ENCODE measurements around the gene ANKRD11.
"Not testable (repeated sequence)": the region's sequence is repeated elsewhere in the genome, so short reads cannot be mapped to it uniquely, and the experiment has no call there.

Gene ANKRD11

DNA sequence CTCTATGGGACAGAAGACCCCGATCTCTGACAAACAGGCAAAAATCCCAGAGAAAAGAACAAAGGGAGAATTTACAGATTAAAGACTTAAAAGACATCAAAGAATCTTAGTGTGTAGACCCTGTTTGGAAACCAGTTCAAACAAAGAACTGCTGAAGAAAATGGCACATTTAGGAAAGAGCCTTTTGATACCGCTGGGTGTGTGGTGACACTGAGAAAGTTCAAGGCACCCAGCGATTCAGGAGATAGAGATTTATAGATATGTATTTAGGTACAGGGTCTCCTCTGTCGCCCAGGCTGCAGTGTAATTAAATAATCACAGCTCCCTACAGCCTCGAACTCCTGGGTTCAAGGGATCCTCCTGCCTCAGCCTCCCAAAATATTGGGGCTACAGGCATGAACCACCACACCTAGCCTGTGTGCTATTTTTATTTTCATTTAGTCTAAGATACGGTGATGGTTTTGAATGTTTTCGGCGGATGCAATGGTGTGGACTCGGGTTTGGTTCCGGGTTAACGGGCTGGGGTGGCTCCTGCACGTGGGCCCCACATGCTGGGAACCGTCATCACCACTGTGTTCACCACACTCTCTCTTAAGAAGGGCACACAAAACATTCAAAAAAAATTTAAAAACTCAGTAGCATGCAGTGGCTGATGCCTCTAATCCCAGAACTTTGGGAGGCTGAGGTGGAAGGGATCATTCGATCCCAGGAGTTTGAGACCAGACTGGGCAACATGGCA lies 158.8 kb downstream of the ANKRD11 start:
- DNase-seq (ENCODE audit: low read depth in 2 of 2): peak in 1 of 2 donors; percentile 41

DNA sequence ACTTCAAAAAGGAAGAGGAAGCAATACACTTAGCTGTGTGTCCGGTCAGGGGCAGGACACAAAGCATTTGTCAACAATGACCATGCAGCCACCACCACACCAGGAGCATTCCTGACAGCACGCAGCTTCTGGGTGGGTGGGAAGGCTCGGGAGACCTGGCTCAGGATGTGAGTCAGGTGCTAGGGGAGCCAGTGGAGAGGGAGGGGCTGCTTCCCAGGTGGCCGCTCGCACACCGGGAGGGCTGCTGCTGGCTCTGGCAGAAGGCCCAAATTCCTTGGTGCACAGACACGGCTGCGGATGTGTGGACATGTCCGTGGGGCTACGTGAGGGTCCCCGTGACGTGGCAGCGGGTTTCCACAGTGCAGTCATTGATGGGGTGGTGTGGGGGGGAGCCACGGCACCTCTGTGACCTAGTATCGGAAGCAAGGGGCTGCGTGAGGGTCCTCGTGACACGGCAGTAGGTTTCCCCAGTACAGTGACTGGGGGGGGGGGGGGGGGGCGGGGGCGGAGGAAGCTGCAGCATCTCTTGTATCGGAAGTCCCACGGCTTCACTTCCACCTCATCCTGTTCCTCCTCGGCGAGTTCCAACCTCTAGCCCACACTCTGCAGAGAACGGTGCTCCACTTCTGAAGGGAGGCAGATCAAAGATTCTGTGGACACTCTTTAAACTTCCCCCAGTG lies 160.0 kb downstream of the ANKRD11 start:
- no peak for DNase-seq (ENCODE audit: low read depth in 2 of 2)

DNA sequence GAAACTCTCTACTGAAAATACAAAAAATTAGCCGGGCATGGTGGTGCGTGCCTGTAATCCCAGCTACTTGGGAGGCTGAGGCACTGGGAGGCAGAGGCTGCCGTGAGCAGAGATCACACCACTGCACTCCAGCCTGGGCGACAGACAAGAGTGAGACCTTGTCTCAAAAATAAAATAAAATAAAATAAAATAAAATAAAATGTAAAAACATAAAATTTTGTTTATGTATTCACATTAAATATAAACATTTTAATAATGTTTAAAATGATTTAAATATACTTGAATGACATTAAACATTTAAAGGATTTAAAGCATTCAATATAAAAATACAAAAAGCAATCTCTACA lies 160.6 kb downstream of the ANKRD11 start:
- not testable (repeated sequence) for DNase-seq (ENCODE audit: low read depth in 2 of 2)

- not testable (repeated sequence) for DNase-seq (ENCODE audit: low read depth in 2 of 2)
These were observed 161.7 kb downstream of the ANKRD11 start for GRCh38 chr16:89328412-89329400.

GRCh38 chr16:89326721-89327120 lies 163.6 kb downstream of the ANKRD11 start:
- no peak for DNase-seq (ENCODE audit: low read depth in 2 of 2)

GRCh38 chr16:89325861-89326471 lies 164.4 kb downstream of the ANKRD11 start:
- no peak for DNase-seq (ENCODE audit: low read depth in 2 of 2)

- DNase-seq (ENCODE audit: low read depth in 2 of 2): peak; percentile 52 to 64
These were observed 166.0 kb downstream of the ANKRD11 start for GRCh38 chr16:89324056-89325010.

DNA sequence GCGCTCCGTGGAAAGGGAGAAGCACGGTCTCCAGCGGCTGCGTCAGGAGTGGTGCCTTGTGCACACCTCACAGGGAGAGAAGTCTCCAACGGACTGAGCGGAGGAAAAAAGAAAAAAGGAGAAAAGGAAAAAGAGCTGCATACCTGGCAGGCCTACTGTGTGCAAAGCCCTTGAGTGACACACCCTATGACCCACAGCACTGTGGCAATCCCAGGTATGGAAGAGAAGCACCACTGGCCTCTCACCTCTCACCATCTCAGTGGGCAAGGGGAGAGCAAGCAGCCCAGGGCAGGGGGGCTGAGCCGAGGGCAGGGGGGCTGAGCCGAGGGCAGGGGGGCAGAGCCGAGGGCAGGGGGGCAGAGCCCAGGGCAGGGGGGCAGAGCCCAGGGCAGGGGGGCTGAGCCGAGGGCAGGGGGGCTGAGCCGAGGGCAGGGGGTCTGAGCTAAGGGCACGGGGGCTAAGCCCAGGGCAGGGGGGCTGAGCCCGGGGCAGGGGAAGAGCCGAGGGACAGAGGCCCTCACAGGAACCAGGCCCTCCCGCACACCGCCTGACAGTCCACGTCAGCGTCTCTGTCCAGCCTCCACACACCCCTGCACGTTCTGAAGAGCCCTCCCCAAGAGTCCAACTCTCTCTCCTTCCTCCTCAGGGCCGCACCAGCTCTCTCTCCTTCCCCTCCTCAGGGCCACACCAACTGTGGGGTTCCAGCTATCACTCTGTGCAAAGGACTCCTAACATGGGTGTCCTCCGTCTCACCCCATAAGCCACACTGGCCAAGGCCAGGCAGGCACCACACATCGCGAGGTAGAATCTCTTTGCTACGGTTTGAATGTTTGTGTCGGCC lies 167.0 kb downstream of the ANKRD11 start:
- no peak for DNase-seq (ENCODE audit: low read depth in 2 of 2)

- DNase-seq (ENCODE audit: low read depth in 2 of 2): no peak
These were observed 167.8 kb downstream of the ANKRD11 start for GRCh38 chr16:89322321-89323119.

- DNase-seq (ENCODE audit: low read depth in 2 of 2): no peak
These were observed 169.4 kb downstream of the ANKRD11 start for GRCh38 chr16:89320782-89321501.

DNA sequence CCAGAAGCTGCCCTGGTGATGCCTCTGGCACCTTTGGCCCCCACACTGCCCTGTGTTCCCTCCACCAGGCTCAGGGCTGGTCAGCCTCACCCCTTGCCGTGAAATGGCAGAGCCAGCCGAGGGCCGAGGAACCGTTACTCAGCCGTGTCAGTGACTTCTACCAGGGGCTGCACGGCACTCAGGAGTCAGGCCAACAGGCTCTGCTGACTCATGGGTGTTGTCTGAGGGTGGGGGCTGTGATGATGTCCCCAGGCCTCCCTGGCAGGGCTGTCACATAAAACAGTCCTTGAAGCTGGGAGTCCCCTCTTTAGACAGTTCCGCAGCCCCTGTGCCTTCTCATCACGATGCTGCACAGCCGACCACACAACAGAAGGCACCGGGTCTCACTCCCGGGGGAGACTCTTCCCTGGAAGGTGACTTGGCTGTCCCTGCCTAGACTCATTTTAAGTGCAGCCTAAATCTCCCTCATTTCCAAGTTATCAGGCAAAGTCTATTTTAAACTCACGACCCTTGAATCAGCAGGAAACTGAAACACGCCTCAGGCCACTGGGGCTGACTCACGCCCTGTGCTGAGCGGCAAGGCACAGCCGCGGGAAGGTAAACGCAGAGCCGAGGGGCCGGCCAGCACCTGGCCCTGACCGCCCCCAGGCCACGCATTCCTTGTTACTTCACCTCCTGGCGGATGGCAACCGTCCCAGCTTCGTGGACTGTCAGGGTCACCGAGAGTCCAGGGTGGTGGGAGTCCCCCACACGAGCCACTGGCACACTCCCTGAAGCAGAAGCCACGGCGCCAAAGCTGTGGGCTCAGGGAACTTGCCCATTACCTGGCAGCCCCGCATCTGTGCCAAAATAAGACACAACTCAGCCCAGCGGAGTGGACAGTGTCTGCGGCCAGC lies 170.2 kb downstream of the ANKRD11 start:
- DNase-seq (ENCODE audit: low read depth in 2 of 2): peak in 1 of 2 donors; percentile 46

GRCh38 chr16:89319631-89319885 lies 170.8 kb downstream of the ANKRD11 start:
- no peak for DNase-seq (ENCODE audit: low read depth in 2 of 2)

- DNase-seq (ENCODE audit: low read depth in 2 of 2): no peak
These were observed 171.3 kb downstream of the ANKRD11 start for GRCh38 chr16:89318871-89319630.

DNA sequence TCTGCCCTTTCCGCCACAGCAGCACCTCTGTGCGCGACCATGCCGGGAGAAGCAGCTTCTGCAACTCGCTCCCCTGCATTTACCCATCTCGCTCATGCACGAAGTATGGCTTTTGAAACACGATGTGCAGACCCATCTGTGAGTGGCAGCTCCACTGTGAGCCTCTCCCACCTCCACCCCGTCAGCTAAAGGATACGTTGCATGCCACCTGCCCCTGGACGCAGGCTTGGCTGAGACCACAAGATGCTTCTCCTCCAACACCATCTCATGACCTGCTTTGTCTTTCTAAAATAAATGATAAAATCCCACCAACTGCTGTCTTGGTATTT lies 172.0 kb downstream of the ANKRD11 start:
- DNase-seq (ENCODE audit: low read depth in 2 of 2): no peak

DNA sequence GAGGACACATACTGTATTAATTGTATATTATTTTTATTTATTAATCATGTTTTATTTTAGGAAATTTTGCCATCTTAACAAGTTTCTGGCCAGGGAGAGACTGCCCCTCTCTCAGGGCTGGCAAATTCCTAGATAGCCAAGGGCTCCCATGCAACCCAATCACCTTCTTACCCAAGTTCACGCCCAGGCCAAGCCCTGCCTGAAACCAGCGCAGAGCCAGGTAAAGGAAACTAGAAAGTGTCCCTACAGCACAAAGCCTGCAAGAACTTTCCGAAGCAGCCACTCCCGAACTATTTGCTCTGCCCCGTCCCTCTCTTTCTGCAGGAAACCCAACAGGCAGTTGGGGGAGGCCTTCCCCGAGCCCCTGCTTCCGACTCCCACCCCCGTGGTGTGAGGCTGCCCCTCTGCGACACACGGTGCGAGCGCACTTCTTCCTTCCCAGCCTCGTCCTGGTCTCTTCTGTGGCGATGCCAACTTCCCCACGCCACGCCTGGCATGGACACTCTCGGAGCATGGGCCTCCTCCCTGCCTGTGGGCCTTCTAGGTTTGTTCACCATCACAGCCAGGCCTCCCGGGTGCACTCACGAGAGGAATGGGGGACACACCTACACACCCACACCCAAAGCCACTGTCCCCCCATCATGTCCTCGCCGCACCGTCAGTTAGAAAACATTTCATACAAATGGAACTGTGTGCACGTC lies 172.5 kb downstream of the ANKRD11 start:
- DNase-seq (ENCODE audit: low read depth in 2 of 2): no peak

DNA sequence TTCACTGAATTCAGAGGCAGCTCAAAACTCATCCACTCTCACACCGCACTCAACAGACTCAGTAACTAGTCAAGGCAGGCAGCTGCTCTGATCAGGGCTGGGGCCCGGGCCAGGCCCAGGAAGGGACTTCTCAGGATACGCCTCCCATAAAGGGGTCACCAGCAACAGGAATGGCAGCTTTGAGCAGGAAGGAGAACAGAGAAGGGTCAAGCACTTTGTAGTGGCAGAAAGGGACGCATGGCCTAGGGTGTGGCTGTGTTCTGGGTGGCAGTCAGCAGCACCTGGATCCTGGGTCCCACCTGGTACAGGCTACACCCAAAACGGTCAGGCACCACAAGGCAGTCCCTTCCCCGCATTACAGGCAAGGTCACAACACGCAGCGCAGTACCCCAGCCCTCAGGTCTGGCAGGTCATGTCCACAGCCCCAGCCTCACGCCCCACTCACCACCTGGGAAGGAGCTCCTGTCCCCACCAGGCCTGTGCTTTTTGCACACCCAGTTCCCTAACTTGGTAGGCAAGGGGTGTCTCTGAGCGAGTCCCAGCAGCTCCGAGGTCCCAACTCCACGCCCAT lies 173.2 kb downstream of the ANKRD11 start:
- DNase-seq (ENCODE audit: low read depth in 2 of 2): no peak

Measured in stimulated activated CD8-positive, alpha-beta memory T cell treated with anti-CD3 and anti-CD28 coated beads, Interleukin-15, amount 100 ng/mL, for 48 hours (primary cell).